Measurements from ENCODE around the gene IL1RAPL1. TPM values are rescaled to one million over a fixed set of nuclear protein-coding genes. Genes with fewer than 3 reads are reported as not detected.

IL1RAPL1 gene
- total RNA-seq, 1 donor from 2014 or later: not detected

GRCh38 chrX:29627833-29628232 is 1040.6 kb downstream of the IL1RAPL1 start:
- TF ChIP-seq, protein P1, sequence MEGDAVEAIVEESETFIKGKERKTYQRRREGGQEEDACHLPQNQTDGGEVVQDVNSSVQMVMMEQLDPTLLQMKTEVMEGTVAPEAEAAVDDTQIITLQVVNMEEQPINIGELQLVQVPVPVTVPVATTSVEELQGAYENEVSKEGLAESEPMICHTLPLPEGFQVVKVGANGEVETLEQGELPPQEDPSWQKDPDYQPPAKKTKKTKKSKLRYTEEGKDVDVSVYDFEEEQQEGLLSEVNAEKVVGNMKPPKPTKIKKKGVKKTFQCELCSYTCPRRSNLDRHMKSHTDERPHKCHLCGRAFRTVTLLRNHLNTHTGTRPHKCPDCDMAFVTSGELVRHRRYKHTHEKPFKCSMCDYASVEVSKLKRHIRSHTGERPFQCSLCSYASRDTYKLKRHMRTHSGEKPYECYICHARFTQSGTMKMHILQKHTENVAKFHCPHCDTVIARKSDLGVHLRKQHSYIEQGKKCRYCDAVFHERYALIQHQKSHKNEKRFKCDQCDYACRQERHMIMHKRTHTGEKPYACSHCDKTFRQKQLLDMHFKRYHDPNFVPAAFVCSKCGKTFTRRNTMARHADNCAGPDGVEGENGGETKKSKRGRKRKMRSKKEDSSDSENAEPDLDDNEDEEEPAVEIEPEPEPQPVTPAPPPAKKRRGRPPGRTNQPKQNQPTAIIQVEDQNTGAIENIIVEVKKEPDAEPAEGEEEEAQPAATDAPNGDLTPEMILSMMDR (conservative IDR thresholded peaks at IDR 0.05; ENCODE audit: low read depth, low read length): no peak
- H3K4me3 ChIP-seq (ENCODE audit: low read depth, low read length): no peak overlapping the region

GRCh38 chrX:29634516-29634915 is 1047.3 kb downstream of the IL1RAPL1 start:
- TF ChIP-seq, protein P1 (conservative IDR thresholded peaks at IDR 0.05; ENCODE audit: low read depth, low read length): no peak
- no peak overlapping the region for H3K4me3 ChIP-seq (ENCODE audit: low read depth, low read length)
- DNase-seq (ENCODE audit: low read depth): no peak

More at GRCh38 chrX:29627833-29628232, 1040.6 kb downstream of the IL1RAPL1 start:
- no peak for DNase-seq (ENCODE audit: low read depth)

DNA sequence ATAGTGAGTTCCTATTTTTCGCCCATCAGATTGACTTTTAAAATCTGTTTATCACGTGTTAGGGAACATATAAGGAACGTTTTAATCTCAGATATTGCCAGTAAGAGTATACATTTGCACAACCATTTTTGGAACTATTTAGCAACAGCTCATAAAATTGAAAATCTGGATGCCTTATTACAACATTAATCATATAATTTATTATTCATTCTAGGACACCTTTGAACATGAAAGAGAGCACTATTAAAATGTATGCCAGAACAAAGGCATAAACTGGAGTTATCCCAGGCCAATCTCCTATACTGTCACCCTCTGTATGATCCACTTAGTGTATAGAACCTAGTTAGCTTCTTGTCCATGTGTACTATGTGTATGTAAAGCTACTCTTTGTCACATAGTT is 1049.1 kb downstream of the IL1RAPL1 start:
- DNase-seq (ENCODE audit: low read depth): no peak
- H3K4me3 ChIP-seq (ENCODE audit: low read depth, low read length): no peak overlapping the region
- TF ChIP-seq, protein P1 (conservative IDR thresholded peaks at IDR 0.05; ENCODE audit: low read depth, low read length): no peak

GRCh38 chrX:29640106-29640505 is 1052.9 kb downstream of the IL1RAPL1 start:
- TF ChIP-seq, protein P1 (conservative IDR thresholded peaks at IDR 0.05; ENCODE audit: low read depth, low read length): no peak
- DNase-seq (ENCODE audit: low read depth): no peak
- no peak overlapping the region for H3K4me3 ChIP-seq (ENCODE audit: low read depth, low read length)

GRCh38 chrX:29641461-29641860 is 1054.2 kb downstream of the IL1RAPL1 start:
- TF ChIP-seq, protein P1 (conservative IDR thresholded peaks at IDR 0.05; ENCODE audit: low read depth, low read length): no peak
- no peak overlapping the region for H3K4me3 ChIP-seq (ENCODE audit: low read depth, low read length)
- DNase-seq (ENCODE audit: low read depth): no peak

- DNase-seq (ENCODE audit: low read depth): no peak
- TF ChIP-seq, protein P1 (conservative IDR thresholded peaks at IDR 0.05; ENCODE audit: low read depth, low read length): no peak
- H3K4me3 ChIP-seq (ENCODE audit: low read depth, low read length): no peak overlapping the region
Measured at GRCh38 chrX:29643181-29643580, 1055.9 kb downstream of the IL1RAPL1 start.

- TF ChIP-seq, protein P1 (conservative IDR thresholded peaks at IDR 0.05; ENCODE audit: low read depth, low read length): no peak
- DNase-seq (ENCODE audit: low read depth): no peak
Measured at GRCh38 chrX:29648161-29648560, 1060.9 kb downstream of the IL1RAPL1 start.

More at GRCh38 chrX:29648161-29648560, 1060.9 kb downstream of the IL1RAPL1 start:
- H3K4me3 ChIP-seq (ENCODE audit: low read depth, low read length): no peak overlapping the region

Measured in epithelial cell of proximal tubule (primary cell).